ENCODE results near the gene CPA4.

DNA sequence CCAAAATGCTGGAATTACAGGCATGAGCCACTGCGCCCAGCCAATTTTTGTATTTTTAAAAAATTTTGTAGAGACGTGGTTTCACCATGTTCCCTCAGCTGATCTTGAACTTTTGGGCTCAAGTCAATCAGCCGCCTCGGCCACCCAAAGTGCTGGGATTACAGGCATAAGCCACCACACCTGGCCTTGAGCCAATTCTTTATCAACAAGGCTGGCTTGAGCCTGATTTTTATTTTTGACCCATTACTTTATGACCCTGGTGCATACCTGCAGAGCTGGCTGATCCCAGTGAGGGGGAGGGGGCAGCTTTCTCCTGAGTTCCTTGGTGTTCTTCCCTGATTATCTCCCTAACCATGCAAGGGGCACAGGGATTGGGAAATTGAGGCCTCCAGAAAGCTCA, 71.5 kb downstream of the CPA4 start:
- TF ChIP-seq, protein P1, sequence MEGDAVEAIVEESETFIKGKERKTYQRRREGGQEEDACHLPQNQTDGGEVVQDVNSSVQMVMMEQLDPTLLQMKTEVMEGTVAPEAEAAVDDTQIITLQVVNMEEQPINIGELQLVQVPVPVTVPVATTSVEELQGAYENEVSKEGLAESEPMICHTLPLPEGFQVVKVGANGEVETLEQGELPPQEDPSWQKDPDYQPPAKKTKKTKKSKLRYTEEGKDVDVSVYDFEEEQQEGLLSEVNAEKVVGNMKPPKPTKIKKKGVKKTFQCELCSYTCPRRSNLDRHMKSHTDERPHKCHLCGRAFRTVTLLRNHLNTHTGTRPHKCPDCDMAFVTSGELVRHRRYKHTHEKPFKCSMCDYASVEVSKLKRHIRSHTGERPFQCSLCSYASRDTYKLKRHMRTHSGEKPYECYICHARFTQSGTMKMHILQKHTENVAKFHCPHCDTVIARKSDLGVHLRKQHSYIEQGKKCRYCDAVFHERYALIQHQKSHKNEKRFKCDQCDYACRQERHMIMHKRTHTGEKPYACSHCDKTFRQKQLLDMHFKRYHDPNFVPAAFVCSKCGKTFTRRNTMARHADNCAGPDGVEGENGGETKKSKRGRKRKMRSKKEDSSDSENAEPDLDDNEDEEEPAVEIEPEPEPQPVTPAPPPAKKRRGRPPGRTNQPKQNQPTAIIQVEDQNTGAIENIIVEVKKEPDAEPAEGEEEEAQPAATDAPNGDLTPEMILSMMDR (IDR thresholded peaks at IDR 0.05): no peak
- TF ChIP-seq POLR2AphosphoS5 (IDR thresholded peaks at IDR 0.05): no peak

All from upper lobe of left lung (tissue), 4 donors.